GM23248 (cell line): Measurements from ENCODE around the gene SPINK6.

ENCODE experiments used
- EZH2 ChIP-seq: fragments of 200-600 bp; sonication (generic); IDR thresholded peaks from 2 replicates; pipeline ENCODE4 v1.6.1; 2018; ENCODE audit warnings: antibody characterized with exemption, mild to moderate bottlenecking; ENCODE audit not compliant: insufficient read depth, poor library complexity, severe bottlenecking
- EZH2phosphoT487 ChIP-seq: fragments of 200-600 bp; sonication (generic); IDR thresholded peaks from 2 replicates; pipeline ENCODE4 v1.6.1; 2018; ENCODE audit warnings: antibody characterized with exemption, moderate library complexity, mild to moderate bottlenecking, low read depth; ENCODE audit not compliant: insufficient read depth

DNA sequence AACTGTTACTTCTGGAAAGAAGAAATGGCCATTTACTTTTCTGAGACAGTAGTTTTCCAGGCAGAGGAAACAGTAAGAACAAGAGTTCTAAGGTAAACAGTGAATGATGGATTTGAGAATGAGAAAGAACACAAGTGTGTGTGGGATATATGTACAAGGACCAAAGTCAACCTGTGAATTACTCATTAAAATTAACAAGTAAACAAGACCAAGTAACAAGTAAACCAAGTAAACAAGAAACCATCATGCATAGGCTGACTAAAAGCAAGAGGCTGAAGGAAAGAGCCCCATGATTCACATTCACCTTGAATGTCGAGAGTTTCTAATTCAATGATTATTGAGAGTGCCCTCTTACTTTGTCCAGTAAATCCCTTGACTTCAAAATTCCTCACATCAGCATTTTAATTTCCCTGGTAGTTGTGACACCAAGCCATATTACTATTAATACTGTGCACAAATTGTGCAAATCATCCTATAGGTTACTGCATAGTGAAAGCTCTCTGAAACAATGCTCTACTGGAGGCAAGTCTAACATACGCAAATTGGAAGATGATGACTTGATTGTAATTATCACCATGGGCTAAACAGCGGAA, 25.6 kb downstream of the SPINK6 start:
- TF ChIP-seq EZH2 (no peak), EZH2phosphoT487 (no peak)
